HG03064 (cell line): Measurements from ENCODE around the gene NRXN3.

Source experiments
- ATAC-seq: cut with Tn5 transposase; IDR thresholded peaks from one replicate; pipeline ENCODE4 v1.9.1; 2021; ENCODE audit warnings: low read depth; ENCODE audit not compliant: unreplicated experiment

NRXN3 gene

GRCh38 chr14:79466938-79467527 lies 1296.9 kb downstream of the NRXN3 start:
- ATAC-seq, result no peak

GRCh38 chr14:79467835-79468234 lies 1297.7 kb downstream of the NRXN3 start:
- no peak for ATAC-seq

GRCh38 chr14:79468486-79468885 lies 1298.3 kb downstream of the NRXN3 start:
- ATAC-seq, result no peak

- no peak for ATAC-seq
Measured at GRCh38 chr14:79473651-79474050, 1303.5 kb downstream of the NRXN3 start.

- ATAC-seq, result no peak
Measured at GRCh38 chr14:79475887-79476532, 1305.8 kb downstream of the NRXN3 start.

GRCh38 chr14:79476552-79476951 lies 1306.4 kb downstream of the NRXN3 start:
- no peak for ATAC-seq

DNA sequence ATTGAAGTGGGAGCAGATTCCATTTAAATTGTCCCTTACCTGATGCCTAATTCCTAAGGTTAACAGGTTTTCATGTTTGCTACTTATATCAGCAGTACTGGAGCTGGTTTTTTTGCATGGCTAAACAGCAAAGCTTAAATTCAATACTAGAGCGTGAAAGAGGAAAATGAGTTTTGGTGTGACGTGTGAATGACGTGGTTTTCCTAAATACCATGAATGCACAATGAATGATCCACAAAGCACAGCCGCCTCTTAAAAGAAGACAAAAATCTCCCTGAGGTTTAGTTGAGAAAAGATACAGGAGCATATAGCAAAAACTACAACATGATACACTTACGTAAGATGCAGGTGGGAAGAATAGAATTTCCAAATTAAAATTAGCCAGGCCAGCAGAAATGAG lies 1310.0 kb downstream of the NRXN3 start:
- ATAC-seq, result no peak

DNA sequence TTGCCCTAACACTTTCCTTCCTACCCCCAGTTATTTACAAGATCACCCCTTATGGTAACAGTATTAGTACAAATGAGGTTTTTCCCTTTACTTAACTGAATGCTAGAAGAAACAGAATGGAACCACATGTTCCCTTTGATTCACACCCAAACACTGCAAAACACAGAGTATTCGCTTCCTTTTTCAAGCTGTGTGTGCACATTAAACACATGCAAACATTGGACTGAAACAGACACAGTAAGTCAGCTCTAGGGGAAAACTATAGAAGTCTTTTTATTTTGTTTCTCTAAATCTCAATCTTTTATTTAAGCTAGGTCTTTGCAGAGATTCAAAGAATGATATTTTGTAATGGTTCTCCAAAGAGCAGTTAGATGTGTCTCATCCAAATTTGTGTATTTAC lies 1312.7 kb downstream of the NRXN3 start:
- no peak for ATAC-seq

DNA sequence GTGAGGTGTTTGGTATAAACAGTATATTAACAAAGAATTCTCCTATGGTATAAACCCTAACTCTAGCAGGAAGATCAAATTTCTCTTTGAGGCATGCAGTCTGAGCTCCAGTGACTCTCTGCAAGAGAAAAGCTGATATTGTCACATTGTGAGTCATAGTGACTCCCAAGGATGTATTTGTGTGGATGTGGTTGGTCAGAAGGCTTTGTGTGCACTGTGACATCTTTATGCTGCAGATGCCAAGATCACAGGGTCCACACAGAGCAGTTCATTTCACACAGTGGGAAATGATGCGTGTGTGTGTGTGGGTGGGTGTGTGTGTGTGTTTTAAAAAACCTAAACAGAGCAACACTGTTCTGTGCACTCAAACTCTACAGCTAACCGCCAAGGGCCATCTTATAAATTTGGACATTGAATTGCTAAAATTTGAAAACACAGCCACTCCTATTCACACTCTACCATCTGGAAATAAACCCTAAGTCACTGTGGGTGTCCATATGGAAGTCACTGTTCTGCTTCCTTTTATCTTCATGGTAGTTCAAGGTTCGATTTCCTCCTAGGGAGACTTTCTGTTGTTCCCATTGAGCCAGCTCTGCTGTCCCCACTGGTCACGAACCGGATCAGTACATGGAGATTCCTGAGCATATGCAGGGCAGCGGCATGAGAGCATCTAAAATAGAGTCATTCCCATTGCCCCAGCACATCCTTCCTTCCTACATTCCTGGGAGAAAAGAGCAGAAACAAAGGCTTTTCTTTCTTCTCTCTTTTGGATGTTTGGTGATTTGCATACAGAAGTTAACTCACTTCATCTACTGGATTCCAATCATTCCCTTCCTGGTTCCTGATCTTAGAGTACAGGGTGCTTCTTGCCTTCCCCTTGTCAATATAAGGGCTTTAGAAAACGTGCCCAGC lies 1313.6 kb downstream of the NRXN3 start:
- ATAC-seq, result no peak

- no peak for ATAC-seq
Measured at GRCh38 chr14:79487632-79488031, 1317.5 kb downstream of the NRXN3 start.

- no peak for ATAC-seq
Measured at GRCh38 chr14:79491161-79491560, 1321.0 kb downstream of the NRXN3 start.

DNA sequence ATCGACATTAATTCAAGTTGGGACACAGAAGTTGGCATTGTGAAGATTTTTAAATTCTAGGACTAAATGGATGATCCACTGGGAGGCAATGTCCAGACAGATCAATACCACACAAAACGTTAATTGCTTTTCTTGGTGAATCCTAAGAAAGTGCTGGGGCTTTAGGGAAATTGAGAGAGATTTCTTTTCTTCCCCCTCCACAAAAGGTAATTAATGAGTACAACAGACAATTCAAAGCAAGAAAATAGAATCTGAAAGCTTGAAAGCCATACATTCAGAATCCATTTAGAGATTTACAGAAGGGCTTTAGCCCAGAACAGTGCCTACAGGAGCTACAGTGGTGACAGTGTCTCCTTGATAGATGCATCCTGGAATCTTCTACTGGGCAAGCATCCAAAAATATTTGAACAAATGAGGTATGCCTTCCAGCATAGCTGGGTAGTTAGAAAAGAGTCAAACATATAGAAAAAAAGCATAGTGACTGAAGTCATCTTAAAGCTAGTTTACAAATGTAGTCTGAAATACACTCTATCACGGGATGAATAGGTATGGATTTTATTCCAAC lies 1323.0 kb downstream of the NRXN3 start:
- no peak for ATAC-seq

DNA sequence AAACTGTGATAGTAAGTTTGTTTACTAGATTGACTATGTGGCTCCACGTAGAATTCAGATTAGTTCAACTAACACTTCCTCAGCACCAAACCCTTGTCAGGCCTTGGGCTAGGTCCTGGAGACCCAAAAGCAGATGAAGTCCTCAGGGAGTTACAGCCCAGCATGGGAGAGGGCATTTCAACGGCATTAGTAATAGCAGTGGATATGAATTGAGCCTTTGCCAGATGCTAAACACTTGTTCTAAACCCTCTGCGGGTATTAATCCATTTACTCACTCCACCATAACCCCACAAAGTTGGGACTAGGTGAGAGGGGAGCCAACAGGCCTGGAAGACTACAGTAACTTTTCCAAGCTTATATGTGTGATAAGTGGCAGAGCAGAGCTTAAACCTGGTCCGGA lies 1326.5 kb downstream of the NRXN3 start:
- ATAC-seq, result no peak

DNA sequence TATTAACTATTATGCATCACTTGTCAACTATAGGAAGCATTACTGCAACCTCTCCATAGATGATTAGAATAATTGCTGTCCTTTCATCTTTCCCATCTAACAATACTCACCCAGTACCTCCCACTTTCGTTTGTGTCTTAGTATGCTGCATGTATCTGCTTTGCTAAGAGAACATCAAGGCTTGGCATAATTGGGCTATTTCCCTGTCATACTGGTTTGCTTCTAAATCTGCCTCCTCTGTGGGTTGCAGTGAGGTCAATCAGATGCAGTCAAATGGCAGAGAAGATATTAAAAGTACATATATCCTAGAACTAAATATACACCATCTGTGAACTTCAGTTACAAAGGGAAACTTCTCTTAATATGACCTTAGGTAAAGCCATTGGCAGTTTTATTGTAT lies 1330.3 kb downstream of the NRXN3 start:
- no peak for ATAC-seq

GRCh38 chr14:79502136-79502750 lies 1332.1 kb downstream of the NRXN3 start:
- ATAC-seq, result no peak

- ATAC-seq, result no peak
Measured at GRCh38 chr14:79502751-79503148, 1332.6 kb downstream of the NRXN3 start.

DNA sequence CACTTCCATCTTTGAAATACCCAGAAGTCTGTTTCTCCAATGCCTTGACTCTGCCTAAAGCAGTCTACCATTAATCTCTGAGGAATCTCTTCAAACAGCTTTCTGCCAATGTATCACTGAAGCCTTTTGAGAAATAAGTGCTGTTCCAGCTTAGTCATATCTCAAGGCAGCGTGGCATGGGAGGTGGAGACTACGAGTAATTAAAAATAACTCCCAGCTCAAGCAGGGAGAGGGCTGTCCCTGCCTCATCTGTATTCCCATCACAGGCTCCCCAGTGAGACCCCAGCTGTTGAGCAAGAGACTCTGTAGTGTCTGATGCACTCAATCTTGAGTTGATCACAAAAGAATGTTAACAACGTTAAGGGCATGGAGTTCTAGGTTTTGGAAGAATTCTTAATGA lies 1340.5 kb downstream of the NRXN3 start:
- no peak for ATAC-seq

DNA sequence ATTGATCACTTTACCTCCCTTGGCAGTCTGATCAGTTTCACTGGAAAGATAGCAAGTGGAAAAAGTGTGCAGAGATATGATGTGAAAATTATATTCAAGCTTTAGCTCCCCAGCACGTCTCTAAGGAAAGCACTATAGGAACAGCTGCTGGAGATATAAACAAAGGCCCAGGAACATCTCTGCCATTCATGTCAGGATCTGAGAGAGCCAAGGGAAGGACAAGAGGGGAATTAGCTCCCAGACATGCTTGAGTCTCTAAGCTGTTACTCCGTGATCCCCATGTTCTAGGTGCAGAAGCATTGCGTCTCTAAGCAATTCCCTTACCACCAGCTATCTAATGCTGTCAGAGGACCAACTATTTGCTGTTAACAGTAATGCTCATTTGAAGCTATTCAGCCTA lies 1341.0 kb downstream of the NRXN3 start:
- ATAC-seq, result no peak

DNA sequence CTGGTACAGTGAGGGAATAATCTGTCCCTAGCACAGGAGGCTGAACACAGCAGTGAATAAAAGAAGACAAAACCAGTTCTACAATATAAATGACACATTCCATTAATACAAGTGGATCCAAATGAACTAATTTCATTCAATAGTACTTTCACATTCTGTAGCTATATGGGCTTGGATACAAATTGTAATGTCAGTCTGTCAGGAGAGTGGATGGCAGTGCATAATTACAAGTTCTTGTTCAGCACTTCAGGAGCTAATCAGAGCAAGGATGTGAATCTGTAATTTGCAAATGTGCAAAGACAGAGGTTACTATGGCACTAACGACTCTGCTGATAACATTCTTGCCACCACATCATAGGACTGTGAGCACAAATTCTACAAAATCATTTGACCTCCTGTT lies 1343.3 kb downstream of the NRXN3 start:
- ATAC-seq, result no peak

- no peak for ATAC-seq
Measured at GRCh38 chr14:79514700-79515099, 1344.5 kb downstream of the NRXN3 start.

GRCh38 chr14:79515158-79515557 lies 1345.0 kb downstream of the NRXN3 start:
- ATAC-seq, result no peak
